IMR-90 (cell line): Measurements from ENCODE around the gene SLC30A5. TPM values are rescaled to one million over a fixed set of nuclear protein-coding genes. Genes with fewer than 3 reads are reported as not detected.

Source experiments
- ATAC-seq: fragments of 200-7000 bp; cut with Tn5 transposase; 2 replicates; pipeline ENCODE4 v1.9.1; 2020; ENCODE audit warnings: low read depth, mild to moderate bottlenecking, moderate library complexity
- BruUV-seq: library from RNA; stranded (reverse); fragments of 400-500 nt; replicated peaks from 2 replicates; lab custom pipeline; 2021; lab: Mats Ljungman, UMichigan
- CTCF ChIA-PET: fragments of 300-600 bp; formaldehyde crosslinking; extraction: SDS; loops from one replicate; lab custom pipeline; 2021; ENCODE audit warnings: antibody characterized with exemption; lab: Yijun Ruan, JAX
- POLR2A ChIA-PET: fragments of 300-600 bp; sonication (Branson Sonifier 250); formaldehyde crosslinking; loops from one replicate; lab custom pipeline; 2022; ENCODE audit warnings: antibody characterized with exemption; ENCODE audit not compliant: unreplicated experiment; lab: Charles Lee
- DNase-seq: peaks from one replicate; pipeline ENCODE4 v3.0.0; 2013
- H2AFZ ChIP-seq: replicated peaks from 2 replicates; pipeline ENCODE3; 2013; ENCODE audit warnings: low read length, mild to moderate bottlenecking; ENCODE audit not compliant: poor library complexity
- H2AK5ac ChIP-seq: 2 replicates; pipeline ENCODE4 v1.6.1; 2013; ENCODE audit warnings: low read depth, low read length, inconsistent platforms
- H2AK9ac ChIP-seq: replicated peaks from 2 replicates; pipeline ENCODE3; 2013; ENCODE audit warnings: mild to moderate bottlenecking, low read depth, low read length, moderate library complexity; ENCODE audit not compliant: poor library complexity
- H2BK120ac ChIP-seq: 2 replicates; pipeline ENCODE4 v1.6.1; 2013; ENCODE audit warnings: low read depth, low read length, inconsistent platforms
- H2BK15ac ChIP-seq: 3 replicates; pipeline ENCODE4 v1.6.1; 2013; ENCODE audit warnings: low read depth, low read length, inconsistent platforms
- H2BK20ac ChIP-seq: 2 replicates; pipeline ENCODE4 v1.6.1; 2013; ENCODE audit warnings: low read depth, mild to moderate bottlenecking, inconsistent platforms, low read length, moderate library complexity
- H2BK5ac ChIP-seq: 2 replicates; pipeline ENCODE4 v1.6.1; 2013; ENCODE audit warnings: mild to moderate bottlenecking, low read depth, low read length, inconsistent platforms; ENCODE audit not compliant: poor library complexity, severe bottlenecking
- H3K14ac ChIP-seq: replicated peaks from 2 replicates; pipeline ENCODE4 v1.6.1; 2013; ENCODE audit warnings: low read depth, low read length, inconsistent platforms
- H3K18ac ChIP-seq: 2 replicates; pipeline ENCODE4 v1.6.1; 2013; ENCODE audit warnings: low read depth, low read length, control low read depth
- H3K23ac ChIP-seq: 2 replicates; pipeline ENCODE4 v1.6.1; 2013; ENCODE audit warnings: low read depth, low read length, inconsistent platforms
- H3K27ac ChIP-seq: 2 replicates; pipeline ENCODE4 v1.5.1; 2013; ENCODE audit warnings: mild to moderate bottlenecking, control low read depth, low read length; ENCODE audit not compliant: insufficient read depth
- H3K27me3 ChIP-seq: 2 replicates; pipeline ENCODE4 v1.6.1; 2013; ENCODE audit warnings: low read length; ENCODE audit not compliant: control insufficient read depth, insufficient read depth
- H3K36me3 ChIP-seq: 2 replicates; pipeline ENCODE4 v1.6.1; 2013; ENCODE audit warnings: low read length, mixed read lengths; ENCODE audit not compliant: control insufficient read depth, insufficient read depth
- H3K4ac ChIP-seq: 2 replicates; pipeline ENCODE4 v1.6.1; 2013; ENCODE audit warnings: low read depth, low read length, inconsistent platforms
- H3K4me1 ChIP-seq: 2 replicates; pipeline ENCODE4 v1.6.1; 2013; ENCODE audit warnings: low read length, mixed read lengths; ENCODE audit not compliant: control insufficient read depth, insufficient read depth
- H3K4me2 ChIP-seq: 2 replicates; pipeline ENCODE4 v1.6.1; 2013; ENCODE audit warnings: low read depth, mild to moderate bottlenecking, control low read depth, low read length, moderate library complexity
- H3K4me3 ChIP-seq: 2 replicates; pipeline ENCODE4 v1.5.1; 2013; ENCODE audit warnings: low read depth, mild to moderate bottlenecking, control low read depth, low read length, moderate library complexity; ENCODE audit not compliant: insufficient read depth
- H3K56ac ChIP-seq: 2 replicates; pipeline ENCODE4 v1.6.1; 2013; ENCODE audit warnings: low read length, inconsistent platforms; ENCODE audit not compliant: insufficient read depth; ENCODE audit errors: extremely low read depth
- H3K79me1 ChIP-seq, 2 experiments: 2 replicates each; pipeline ENCODE4 v1.6.1; 2013; ENCODE audit warnings: low read length in 2 of 2, inconsistent platforms in 1 of 2, low read depth in 1 of 2
- H3K9ac ChIP-seq: 2 replicates; pipeline ENCODE4 v1.6.1; 2013; ENCODE audit warnings: low read depth, low read length, control low read depth
- H3K9me1 ChIP-seq: 2 replicates; pipeline ENCODE4 v1.6.1; 2013; ENCODE audit warnings: low read length, inconsistent platforms; ENCODE audit not compliant: insufficient read depth
- H3K9me3 ChIP-seq: 2 replicates; pipeline ENCODE4 v1.6.1; 2013; ENCODE audit warnings: low read length; ENCODE audit not compliant: control insufficient read depth, insufficient read depth
- H4K20me1 ChIP-seq: 2 replicates; pipeline ENCODE4 v1.6.1; 2013; ENCODE audit warnings: low read length, inconsistent platforms; ENCODE audit not compliant: insufficient read depth
- H4K5ac ChIP-seq: 2 replicates; pipeline ENCODE4 v1.6.1; 2013; ENCODE audit warnings: mild to moderate bottlenecking, low read depth, low read length, control low read depth
- H4K8ac ChIP-seq, 2 experiments: 2 replicates each; pipeline ENCODE4 v1.6.1; 2013; ENCODE audit warnings: low read depth in 2 of 2, low read length in 2 of 2, control low read depth in 1 of 2, inconsistent platforms in 1 of 2
- H4K91ac ChIP-seq: 2 replicates; pipeline ENCODE4 v1.6.1; 2013; ENCODE audit warnings: low read depth, low read length, inconsistent platforms; ENCODE audit not compliant: insufficient read depth
- POLR2A ChIP-seq: IDR thresholded peaks from 2 replicates; pipeline ENCODE4 v1.6.1; 2012; ENCODE audit warnings: mild to moderate bottlenecking, low read depth, low read length
- RCOR1 ChIP-seq: IDR thresholded peaks from 2 replicates; pipeline ENCODE4 v1.6.1; 2012; ENCODE audit warnings: mild to moderate bottlenecking, low read length, improper control_type of control experiment; ENCODE audit not compliant: insufficient replicate concordance
- WGBS, 2 experiments: methylation state at CpG; one replicate each; pipeline versions ENCODE4 v1.1.5 to v1.1.7; 2013; ENCODE audit warnings: missing lambda C conversion rate in 2 of 2; ENCODE audit not compliant: insufficient read length in 1 of 2; ENCODE audit errors: extremely low coverage in 2 of 2; 5-methylcytosine and 5-hydroxymethylcytosine counted together
- dilution Hi-C: fragments of 300-500 bp; cut with HindIII; formaldehyde crosslinking; loops from one replicate; pipeline ENCODE4 v1.14.3; 2018; ENCODE audit warnings: low sequenced_read_pairs; ENCODE audit not compliant: unreplicated experiment
- in situ Hi-C: fragments of 300-500 bp; cut with MboI; formaldehyde crosslinking; loops from 3 replicates; pipeline ENCODE4 v1.14.3; 2019; ENCODE audit warnings: low sequenced_read_pairs, inconsistent platforms, mixed read lengths
- intact Hi-C: fragments of 100-400 bp; cut with micrococcal nuclease; formaldehyde crosslinking; loops from 2 replicates; pipeline ENCODE4 v1.10.0; 2022
- polyA plus RNA-seq, 3 experiments: library from polyadenylated mRNA; depleted of rRNA; stranded (reverse); fragments of >200 nt; gene quantifications; 2 replicates each; pipeline ENCODE4 v1.2.3, GENCODE V29; 2012; ENCODE audit warnings: low replicate concordance in 1 of 3
- total RNA-seq: library from RNA; depleted of rRNA; stranded (reverse); fragments of >200 nt; gene quantifications from 2 replicates; pipeline ENCODE4 v1.2.3, GENCODE V29; 2012

The SLC30A5 gene
- total and polyA plus RNA-seq, 2 of the 4 experiments (the other 2 are of a cell fraction) = 21.2 to 34.8 TPM

DNA sequence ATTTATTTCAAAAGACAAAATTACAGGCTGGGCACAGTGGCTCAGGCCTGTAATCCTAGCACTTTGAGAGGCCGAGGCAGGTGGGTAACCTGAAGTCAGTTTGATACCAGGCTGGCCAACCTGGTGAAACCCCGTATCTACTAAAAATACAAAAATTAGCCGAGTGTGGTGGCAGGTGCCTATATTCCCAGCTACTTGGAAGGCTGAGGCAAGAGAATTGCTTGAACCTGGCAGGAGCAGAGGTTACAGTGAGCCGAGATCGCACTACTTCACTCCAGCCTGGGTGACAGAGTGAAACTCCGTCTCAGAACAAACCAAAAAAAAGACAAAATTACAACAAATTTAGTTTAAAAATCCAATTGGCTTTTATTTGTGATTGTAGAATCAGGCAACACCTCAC is 14.3 kb upstream of the SLC30A5 start:
- no peak overlapping the region for H2BK15ac ChIP-seq
- no peak overlapping the region for H3K23ac ChIP-seq
- H3K79me1 ChIP-seq = no peaks in the 10 kb centered on the region
- intact Hi-C loops = no loop called here
- POLR2A ChIA-PET = no interaction called here
- H3K4ac ChIP-seq = no peak overlapping the region
- no peak overlapping the region for H2BK120ac ChIP-seq
- TF ChIP-seq RCOR1 (no peak), POLR2A (no peak)
- 80% methylated on average over 1 of the region's 6 CpGs; no CpG with 5 or more reads in 1 of the 2 experiments for WGBS, 2 experiments
- CTCF ChIA-PET = no interaction called here
- H3K4me2 ChIP-seq = no peak overlapping the region
- no TSS peak for BruUV-seq
- H3K9ac ChIP-seq = no peak overlapping the region
- no peak overlapping the region for H3K27ac ChIP-seq
- no peak overlapping the region for H2AK9ac ChIP-seq
- no peak overlapping the region for H2AK5ac ChIP-seq
- H4K5ac ChIP-seq = no peak overlapping the region
- no peak overlapping the region for H4K91ac ChIP-seq
- no peak overlapping the region for H3K4me3 ChIP-seq
- H3K18ac ChIP-seq = no peak overlapping the region
- H4K20me1 ChIP-seq = no peaks in the 10 kb centered on the region
- no peak overlapping the region for H3K14ac ChIP-seq
- no peak overlapping the region for H2BK20ac ChIP-seq
- peaks cover 4% of the 10 kb centered on the region for H3K27me3 ChIP-seq
- H3K9me3 ChIP-seq = no peaks in the 10 kb centered on the region
- dilution Hi-C loops = no loop called here
- H3K56ac ChIP-seq = no peak overlapping the region
- in situ Hi-C loops = no loop called here
- no peak overlapping the region for H2BK5ac ChIP-seq
- no peak overlapping the region for H4K8ac ChIP-seq
- H2AFZ ChIP-seq = no peak overlapping the region
- no peaks in the 10 kb centered on the region for H3K9me1 ChIP-seq
- ATAC-seq (no peak), DNase-seq (no peak)
- H3K36me3 ChIP-seq = no peaks in the 10 kb centered on the region
- H3K4me1 ChIP-seq = no peaks in the 10 kb centered on the region
